WI38 (cell line): Measurements from ENCODE around the gene TNFRSF8.

Experiments used
- H3K4me3 ChIP-seq: 2 replicates; pipeline ENCODE4 v1.5.1; 2011; ENCODE audit warnings: low read depth, mild to moderate bottlenecking, control low read depth, low read length
- CTCF ChIP-seq: IDR thresholded peaks from 2 replicates; pipeline ENCODE4 v1.5.1; 2012; ENCODE audit warnings: low read depth, mild to moderate bottlenecking, control low read depth, low read length

Gene TNFRSF8

GRCh38 chr1:12155328-12155727 lies 92.2 kb downstream of the TNFRSF8 start:
- H3K4me3 ChIP-seq: no peak overlapping the region
- no peak for TF ChIP-seq CTCF

GRCh38 chr1:12157366-12158231 lies 94.5 kb downstream of the TNFRSF8 start:
- no peak for TF ChIP-seq CTCF
- no peak overlapping the region for H3K4me3 ChIP-seq

- no peak for TF ChIP-seq CTCF
- no peak overlapping the region for H3K4me3 ChIP-seq
Observed at GRCh38 chr1:12158357-12159092, 95.4 kb downstream of the TNFRSF8 start.

DNA sequence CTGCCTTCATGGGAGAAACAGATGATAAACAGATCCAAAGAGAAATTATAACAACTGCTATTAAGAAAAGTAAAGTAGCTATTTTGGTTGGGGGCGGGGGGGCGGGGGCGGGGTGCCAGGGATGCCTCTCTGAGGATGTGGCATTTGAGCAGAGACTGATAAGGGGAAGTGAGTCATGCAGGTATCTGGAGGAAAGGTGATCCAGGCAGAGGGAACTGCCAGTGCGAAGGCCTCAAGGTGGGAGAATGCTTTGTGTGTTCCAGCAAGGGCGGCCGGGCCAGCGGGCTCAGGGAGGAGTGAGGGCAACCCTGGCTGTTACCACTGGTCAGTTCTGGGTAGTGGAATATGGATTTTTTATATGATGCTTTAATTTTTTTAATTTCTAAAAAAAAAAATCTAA lies 96.7 kb downstream of the TNFRSF8 start:
- H3K4me3 ChIP-seq: no peak overlapping the region
- TF ChIP-seq CTCF: no peak

GRCh38 chr1:12161324-12161661 lies 98.2 kb downstream of the TNFRSF8 start:
- no peak overlapping the region for H3K4me3 ChIP-seq
- no peak for TF ChIP-seq CTCF

DNA sequence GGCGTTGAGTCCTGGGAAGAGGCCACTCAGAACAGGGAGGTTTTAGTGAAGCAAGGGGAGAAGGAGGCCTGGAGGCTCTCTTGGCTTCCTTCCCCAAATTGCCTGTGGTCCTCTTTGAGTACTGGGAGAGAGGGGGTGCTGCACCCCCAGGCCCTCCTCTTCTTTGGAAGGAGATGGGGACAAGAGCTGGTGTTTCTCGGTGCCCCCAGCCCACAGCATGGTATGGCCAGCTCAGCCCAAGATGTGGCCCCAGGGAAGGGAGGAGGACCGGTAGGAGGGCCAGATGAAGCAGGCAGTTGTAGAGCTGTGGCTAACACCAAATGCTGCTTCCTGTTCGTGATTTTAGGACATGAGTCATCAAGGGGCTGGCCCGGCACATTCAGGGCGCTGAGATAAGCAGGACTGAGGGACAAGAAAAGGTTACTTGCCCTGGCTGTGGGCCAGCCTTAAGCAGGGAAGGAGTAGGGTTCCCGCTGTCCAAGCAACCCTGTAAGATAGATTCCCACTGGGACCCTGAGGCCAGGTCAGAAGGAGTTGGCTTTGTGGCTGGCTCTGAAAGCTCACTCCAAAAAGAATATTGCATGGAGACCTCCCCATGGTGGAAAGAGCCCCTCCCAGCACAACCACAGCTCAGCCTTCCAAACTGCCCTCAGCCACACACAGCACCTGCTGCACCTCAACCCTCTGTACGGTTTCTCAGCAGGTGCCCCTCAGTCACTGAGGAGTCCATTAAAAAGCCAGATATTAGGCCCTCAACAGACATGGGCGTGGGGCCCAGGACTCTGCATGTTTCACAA lies 98.8 kb downstream of the TNFRSF8 start:
- TF ChIP-seq CTCF: no peak
- H3K4me3 ChIP-seq: no peak overlapping the region
